ENCODE results near the gene GIPC3.
"Not testable (repeated sequence)": the region's sequence is repeated elsewhere in the genome, so short reads cannot be mapped to it uniquely, and the experiment has no call there.

Gene GIPC3

DNA sequence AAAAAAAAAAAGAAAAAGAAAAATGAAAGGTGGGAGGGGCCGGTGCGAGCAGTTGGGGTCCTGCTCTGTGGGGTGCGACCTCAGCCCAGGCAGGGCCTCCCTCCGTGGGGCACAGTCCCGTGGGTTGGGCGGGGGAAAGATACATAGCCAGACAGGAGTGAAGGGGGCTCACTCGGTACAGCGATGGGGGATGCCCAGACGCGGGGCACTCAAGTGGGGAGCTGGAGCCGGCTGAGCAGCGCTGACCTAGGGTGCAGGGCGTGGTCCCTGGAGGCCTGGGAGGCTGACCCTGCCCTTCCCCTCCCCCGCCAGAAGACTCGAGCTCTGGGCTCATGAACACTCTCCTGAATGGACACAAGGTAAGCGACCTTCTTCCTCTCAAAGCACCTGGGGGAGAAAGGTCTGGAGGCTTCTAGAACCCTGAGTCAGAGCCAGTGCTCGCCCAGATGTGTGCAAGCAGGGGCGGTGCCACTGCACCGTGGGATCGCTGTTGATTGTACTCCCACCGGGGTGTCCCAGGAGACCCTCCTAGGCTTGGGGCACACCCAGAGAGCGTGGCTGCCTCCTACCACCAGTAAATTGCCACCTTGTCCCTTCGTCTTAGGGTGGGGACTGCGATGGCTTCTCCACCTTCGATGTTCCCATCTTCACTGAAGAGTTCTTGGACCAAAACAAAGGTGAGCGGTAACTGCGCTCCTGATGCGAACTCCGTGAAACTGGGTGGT lies 9.2 kb upstream of the GIPC3 start:
- DNase-seq (ENCODE audit: low read depth in 3 of 3, low spot score in 1 of 3): no peak

DNA sequence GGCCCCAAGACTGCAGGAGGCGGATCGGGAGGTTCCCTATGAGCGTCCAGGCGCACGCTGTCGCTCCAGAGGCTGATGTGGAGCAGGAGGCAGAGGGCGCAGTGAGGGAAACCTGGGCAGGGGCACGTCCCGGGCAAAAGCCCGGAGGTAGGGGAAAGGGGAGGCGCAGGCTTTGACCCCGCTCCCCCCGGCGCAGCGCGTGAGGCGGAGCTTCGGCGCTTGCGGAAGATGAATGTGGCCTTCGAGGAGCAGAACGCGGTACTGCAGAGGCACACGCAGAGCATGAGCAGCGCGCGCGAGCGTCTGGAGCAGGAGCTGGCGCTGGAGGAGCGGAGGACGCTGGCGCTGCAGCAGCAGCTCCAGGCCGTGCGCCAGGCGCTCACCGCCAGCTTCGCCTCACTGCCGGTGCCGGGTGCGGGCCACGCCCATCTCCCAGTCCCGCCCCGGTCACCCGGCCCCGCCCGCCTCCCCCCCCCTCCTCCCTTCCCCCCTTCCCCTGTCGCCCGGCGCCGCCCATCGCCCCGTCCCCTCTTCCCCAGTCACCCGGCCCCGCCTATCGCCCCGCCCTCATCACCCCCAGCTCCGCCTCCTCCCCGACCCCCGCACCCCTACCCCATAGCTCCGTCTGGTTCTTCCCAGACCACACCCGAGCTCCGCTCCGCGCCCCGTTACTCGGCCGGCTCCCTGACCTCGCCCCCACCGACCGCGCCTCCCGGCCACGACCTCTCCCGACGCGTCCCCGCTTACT lies 8.4 kb upstream of the GIPC3 start:
- DNase-seq (ENCODE audit: low read depth in 3 of 3, low spot score in 1 of 3): no peak

DNA sequence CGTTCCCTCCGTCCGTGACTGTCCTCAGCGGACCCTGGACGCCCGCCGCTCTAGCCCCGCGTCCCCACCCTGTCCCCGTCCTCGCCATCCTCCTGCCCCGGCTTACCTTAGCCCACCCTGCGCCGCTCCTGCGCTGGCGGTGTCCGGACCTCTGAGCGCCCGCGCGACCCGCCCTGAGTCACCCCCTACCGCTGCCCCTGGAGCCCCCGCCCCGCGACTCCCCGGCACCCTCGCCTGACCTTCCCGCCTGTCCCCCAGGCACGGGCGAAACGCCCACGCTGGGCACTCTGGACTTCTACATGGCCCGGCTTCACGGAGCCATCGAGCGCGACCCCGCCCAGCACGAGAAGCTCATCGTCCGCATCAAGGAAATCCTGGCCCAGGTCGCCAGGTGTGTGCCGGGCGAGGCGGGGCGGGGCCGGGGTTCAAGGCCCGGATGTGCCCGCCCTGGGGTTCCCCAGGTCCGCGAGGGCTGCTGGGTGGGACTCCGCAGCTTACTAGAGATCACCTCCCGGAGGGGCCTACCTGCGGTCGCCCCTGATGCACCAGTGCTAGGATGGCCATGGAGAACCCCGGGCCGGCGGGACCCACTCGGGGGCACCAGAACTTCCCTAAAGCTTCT lies 7.4 kb upstream of the GIPC3 start:
- DNase-seq (ENCODE audit: low read depth in 3 of 3, low spot score in 1 of 3): no peak

DNA sequence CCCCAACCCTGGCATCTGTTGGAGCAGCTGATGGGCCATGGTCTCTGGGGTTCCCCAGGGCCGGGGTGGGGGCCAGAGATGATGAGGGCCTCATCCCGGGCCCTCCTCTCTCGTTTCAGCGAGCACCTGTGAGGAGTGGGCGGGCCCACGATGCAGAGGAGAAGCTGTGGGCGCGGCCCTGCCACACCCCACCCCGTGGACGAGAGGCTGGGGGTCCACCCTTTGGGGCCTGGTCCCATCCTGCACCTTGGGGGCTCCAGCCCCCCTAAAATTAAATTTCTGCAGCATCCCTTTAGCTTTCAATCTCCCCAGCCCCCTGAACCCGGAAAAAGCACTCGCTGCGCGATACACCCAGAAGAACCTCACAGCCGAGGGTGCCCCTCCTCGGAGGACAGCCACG lies 6.9 kb upstream of the GIPC3 start:
- DNase-seq (ENCODE audit: low read depth in 3 of 3, low spot score in 1 of 3): no peak

DNA sequence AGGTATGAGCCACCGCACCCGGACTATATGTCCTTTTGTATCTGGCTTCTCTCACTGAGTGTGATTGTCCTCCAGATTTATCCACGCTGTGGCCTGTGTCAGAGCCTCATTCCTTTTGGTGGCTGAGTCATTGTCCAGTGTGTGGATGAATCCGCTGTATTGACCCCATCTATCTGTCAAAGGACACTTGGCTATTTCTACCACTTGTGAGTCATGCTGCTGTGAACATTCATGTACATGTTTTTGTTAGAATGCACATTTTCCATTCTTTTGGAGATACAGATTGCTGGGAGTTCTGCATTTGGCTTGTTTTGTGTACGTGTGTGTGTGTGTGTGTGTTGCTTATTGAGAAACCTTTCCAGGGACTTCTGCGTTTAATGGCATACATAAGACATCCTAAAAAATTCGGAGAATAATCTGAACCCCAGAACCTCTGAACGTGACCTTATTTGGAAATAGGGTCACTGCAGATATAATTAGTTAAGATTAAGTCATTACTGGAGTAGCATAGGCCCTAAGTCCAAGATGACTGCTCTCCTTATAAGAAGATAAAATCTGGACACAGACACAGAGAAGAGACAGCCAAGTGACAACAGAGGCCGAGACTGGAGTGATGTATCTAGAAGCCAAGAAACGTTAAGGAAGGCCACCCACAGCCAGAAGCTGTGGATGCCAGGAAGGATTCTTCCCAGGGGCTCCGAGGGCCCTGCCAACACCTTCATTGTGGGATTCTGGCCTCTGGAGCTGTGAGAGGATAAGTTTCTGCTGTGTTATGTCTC lies 4.9 kb upstream of the GIPC3 start:
- DNase-seq (ENCODE audit: low read depth in 3 of 3, low spot score in 1 of 3): no peak

DNA sequence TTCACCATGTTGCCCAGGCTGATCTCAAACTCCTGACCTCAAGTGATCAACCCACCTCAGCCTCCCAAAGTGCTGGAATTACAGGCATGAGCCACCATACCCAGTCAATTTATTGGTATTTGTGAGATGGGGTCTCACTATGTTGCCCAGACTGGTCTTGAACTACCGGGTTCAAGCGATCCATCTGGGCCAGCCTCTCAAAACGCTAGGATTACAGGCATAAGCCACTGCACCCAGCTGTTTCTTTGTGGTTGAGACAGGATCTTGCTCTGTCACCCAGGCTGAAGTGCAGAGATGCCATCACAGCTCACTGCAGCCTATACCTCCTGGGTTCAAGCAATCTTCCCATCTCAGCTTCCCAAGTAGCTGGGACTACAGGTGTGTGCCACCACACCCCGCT lies 3.5 kb upstream of the GIPC3 start:
- not testable (repeated sequence) for DNase-seq (ENCODE audit: low read depth in 3 of 3, low spot score in 1 of 3)

DNA sequence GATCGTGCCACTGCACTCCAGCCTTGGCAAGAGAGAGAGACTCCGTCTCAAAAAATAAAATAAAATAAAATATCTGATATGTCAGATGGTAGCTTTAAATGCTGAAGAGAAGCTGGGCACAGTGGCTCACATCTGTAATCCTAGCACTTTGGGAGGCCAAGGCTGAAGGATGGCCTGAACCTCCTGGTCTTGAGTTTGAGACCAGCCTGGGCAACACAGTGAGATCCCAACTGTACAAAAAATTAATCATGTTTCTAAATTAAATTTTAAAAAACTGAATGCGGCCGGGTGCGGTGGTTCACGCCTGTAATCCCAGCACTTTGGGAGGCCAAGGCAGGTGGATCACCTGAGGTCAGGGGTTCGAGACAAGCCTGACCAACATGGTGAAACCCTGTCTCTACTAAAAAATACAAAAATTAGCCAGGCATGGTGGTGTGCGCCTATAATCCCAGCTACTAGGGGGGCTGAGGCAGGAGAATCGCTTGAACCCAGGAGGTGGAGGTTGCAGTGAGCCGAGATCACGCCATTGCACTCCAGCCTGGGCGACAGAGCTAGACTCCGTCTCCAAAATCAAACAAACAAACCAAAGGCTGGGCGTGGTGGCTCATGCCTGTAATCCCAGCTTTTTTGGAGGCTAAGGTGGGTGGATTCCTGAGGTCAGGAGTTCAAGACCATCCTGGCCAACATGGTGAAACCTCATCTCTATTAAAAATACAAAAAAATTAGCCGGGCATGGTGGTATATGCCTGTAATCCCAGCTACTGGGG lies 1.1 kb upstream of the GIPC3 start:
- DNase-seq (ENCODE audit: low read depth in 3 of 3, low spot score in 1 of 3): not testable (repeated sequence)

DNA sequence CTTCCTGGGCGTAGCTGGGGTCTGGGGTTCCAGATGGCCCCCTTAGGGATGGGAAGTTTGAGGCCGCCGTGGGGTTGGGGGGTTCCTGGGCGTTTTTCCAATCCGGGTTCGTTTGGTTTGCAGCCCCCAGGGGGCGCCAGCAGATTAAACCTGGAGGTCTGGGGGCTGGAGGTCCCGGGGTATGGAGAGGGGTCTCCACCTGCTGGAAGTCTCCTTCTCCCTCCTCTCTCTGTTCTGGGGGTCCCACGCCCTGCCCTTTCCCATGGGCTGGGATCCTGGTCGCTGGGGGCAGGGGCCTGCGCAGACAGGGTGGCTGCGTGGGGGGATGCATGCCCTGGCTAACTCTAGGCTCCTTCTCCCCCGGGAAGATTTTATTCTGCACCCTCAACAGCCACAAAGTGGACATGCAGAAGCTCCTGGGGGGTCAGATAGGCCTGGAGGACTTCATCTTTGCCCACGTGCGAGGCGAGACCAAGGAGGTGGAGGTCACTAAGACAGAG lies 899 bp downstream of the GIPC3 start:
- DNase-seq (ENCODE audit: low read depth in 3 of 3, low spot score in 1 of 3): peak in 1 of 3 donors; percentile 42

DNA sequence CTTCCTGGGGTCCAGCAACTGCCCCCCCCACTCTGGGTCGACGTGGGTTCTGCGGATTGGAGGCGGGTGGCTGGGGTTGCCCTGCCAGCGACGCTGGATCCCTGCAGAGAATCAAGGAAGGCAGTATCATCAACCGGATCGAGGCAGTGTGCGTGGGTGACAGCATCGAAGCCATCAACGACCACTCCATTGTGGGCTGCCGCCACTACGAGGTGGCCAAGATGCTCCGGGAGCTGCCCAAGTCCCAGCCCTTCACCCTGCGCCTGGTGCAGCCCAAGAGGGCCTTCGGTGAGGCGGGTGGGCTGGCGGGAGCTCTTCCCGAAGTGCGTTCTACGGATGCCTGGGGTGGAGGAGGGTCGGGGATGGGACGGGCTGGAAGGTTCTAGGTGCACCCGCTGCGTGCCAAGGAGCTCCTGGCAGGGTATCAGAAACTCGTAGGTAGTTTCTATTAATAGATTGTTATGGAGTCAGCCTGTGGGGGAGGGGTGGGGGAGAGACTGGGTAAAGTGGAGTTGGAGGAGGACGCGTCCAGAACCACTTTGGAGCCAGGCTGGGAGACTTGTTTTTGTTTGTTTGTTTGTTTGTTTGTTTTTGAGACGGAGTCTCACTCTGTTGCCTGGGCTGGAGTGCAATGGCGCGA lies 1.5 kb downstream of the GIPC3 start:
- no peak for DNase-seq (ENCODE audit: low read depth in 3 of 3, low spot score in 1 of 3)

DNA sequence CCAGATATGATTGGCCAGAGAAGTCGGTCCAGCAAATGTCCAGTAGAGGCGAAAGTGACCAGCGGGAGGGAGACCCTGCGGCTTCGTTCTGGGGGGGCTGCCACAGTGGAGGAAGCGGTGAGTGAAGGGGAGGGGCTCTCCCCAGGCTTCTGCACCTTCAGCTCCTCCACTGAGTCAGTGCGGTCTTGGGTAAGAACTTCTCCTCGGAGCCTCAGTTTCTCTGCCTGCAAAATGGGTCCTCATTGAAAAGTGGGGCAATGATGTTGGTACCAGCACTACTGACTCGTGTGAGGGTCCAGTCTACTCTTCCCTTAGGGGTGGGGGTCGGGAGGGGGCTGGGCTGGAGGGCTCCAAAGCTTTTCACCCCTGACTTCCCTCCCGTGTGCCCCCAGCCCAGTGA lies 4.2 kb downstream of the GIPC3 start:
- no peak for DNase-seq (ENCODE audit: low read depth in 3 of 3, low spot score in 1 of 3)

DNA sequence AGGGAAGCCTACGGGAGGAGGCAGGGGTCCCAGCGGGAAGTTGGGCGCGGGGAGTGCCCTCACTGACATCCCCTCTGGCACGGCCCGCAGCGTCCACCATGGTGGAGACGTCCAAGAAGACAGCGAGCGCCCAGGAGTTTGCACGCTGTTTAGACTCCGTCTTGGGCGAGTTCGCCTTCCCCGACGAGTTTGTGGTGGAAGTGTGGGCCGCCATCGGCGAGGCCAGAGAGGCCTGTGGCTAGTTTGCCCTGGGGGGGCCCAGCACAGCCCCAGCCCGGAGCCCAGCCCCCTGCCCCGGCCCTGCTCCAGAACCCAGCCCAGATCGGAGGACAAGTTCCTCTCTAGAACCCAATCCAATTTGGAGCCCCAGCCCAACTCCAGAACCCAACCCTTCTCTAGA lies 4.7 kb downstream of the GIPC3 start:
- no peak for DNase-seq (ENCODE audit: low read depth in 3 of 3, low spot score in 1 of 3)

DNA sequence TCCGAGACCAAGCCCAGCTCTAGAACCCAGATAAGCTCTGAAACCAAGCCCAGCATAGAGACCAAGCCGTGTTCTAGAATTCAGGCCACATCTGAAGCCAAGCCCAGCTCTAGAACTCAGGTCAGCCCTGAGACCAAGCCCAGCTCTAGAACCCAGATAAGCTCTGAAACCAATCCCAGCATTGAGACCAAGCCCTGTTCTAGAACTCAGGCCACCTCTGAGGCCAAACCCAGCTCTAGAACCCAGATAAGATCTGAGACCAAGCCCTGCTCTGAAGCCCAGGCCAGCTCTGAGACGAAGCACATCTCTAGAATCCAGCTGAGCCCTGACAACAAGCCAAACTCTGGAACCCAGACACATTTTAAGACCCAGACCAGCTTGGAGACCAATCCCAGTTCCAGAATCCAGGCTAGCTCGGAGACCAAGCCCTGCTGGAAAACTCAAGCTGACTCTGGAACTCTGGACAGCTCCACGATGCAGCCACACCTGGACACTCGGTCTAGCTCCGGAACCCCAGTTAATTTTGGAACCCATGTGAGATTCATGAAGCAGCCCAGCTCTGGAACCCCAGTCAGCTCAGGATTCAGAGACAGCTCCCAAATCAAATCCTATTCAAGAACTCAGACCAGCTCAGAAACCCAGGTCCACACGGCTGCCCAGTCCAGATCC lies 5.8 kb downstream of the GIPC3 start:
- DNase-seq (ENCODE audit: low read depth in 3 of 3, low spot score in 1 of 3): no peak

DNA sequence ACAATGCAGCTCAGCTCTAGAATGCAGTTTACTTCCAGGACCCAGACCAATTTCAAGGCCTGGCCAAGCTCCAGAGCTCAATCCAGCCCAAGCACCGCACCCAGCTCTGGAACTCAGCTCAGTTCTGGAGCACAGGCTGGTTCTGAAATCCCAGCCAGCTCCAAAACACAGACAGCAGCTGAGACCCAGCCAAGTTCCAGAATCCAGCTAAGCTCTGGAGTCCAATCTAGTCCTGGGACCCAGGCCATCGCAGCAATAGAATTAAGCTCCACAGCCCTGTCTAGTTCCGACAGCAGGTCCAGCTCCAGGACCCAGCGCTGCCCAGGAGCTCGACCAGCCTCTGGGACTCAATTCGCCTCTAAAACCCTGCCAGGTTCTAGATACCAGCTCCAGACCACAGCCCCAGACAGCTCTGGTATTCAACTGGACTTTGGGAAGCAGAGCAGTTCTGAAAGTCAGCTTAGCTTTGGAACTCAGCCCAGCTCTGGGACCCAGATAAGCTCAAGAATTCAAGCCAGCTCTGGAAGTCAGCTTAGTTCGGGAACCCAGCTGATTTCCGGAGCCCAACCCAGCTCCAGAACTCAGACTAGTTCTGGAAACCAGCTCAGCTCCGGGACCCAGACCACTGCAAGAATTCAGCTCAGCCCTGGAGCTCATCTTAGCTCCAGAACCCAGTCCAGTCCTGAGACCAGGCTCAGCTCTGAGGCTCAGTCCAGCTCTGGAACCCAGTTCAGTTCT lies 6.8 kb downstream of the GIPC3 start:
- no peak for DNase-seq (ENCODE audit: low read depth in 3 of 3, low spot score in 1 of 3)

DNA sequence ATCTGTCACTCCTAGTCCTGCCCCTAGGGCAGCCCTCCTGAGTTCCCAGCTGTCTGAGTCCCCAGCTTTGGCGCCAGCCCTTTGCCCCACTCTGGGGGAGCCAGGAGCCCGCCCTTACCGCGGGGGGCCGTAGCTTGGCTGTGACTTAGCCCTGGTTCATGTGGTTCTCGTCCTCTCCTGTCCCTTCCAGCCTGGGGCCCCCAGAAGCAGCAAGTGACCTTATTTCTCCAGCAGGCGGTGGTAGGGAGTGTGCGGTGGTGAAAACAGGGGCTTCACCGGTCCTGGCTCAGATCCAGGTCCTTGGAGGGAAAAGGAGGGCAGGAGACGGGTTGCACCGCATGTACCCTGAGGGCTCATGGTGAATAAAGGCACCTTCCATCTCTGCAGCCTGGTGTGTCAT lies 7.9 kb downstream of the GIPC3 start:
- DNase-seq (ENCODE audit: low read depth in 3 of 3, low spot score in 1 of 3): no peak

DNA sequence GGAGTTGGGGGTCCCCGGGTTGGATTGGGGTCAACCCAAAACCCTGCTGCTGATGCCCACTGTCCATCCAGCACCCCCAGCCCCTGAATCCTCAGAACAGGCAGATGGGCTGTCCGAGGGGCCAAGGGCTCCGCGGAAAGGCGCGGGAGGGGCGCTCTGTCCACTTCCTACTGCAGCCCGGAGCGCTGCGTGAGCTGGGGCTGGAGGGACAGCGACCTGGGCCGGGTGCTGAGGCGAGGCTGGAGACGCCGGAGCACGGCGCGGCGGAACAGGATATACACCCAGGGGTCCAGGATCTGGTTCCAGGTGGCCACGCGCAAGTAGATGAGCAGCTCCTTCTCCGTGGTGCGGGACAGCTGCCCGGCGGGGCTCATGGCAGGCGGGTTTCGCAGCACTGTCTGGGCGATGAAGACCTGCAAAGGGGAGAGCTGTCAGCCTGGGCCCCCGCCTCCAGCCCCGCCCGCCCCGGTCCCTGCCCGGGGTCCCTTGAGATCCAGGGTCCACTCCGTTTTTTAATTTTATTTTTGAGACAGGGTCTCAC lies 10.3 kb downstream of the GIPC3 start:
- DNase-seq (ENCODE audit: low read depth in 3 of 3, low spot score in 1 of 3): no peak

DNA sequence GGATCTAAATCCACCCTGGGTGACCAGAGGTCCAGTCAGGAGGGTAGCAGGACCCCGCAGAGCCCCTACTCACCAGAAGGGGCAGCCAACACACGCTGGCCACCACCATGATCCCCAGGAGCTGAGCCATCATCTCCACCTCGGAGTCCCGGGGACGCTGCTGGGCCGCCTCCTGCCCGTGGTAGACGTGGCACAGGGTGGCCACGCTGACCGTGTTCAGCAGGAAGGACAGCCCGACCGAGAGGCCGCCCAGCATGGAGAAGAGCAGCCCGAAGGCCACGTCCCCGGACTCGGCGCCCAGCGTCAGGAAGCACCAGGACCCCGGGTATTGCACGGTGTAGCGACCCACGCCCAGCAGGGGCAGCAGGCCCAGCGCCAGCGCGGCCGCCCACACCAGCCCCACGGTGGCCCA lies 14.5 kb downstream of the GIPC3 start:
- no peak for DNase-seq (ENCODE audit: low read depth in 3 of 3, low spot score in 1 of 3)

DNA sequence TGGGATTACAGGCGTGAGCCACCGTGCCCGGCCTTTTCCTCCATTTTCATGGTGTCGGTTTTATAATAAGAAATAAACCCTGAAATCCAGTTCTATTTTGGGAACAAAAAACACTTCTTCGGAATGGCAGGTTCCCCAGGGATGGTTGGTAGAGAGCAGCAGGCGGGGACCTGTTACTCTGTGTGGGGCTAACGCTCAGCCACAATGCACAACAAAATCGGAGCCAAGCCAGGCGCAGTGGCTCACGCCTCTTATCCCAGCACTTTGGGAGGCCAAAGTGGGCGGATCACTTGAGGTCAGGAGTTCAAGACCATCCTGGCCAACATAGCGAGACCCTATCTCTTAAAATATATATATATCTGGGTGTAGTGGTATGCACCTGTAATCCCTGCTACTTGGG lies 15.7 kb downstream of the GIPC3 start:
- no peak for DNase-seq (ENCODE audit: low read depth in 3 of 3, low spot score in 1 of 3)

DNA sequence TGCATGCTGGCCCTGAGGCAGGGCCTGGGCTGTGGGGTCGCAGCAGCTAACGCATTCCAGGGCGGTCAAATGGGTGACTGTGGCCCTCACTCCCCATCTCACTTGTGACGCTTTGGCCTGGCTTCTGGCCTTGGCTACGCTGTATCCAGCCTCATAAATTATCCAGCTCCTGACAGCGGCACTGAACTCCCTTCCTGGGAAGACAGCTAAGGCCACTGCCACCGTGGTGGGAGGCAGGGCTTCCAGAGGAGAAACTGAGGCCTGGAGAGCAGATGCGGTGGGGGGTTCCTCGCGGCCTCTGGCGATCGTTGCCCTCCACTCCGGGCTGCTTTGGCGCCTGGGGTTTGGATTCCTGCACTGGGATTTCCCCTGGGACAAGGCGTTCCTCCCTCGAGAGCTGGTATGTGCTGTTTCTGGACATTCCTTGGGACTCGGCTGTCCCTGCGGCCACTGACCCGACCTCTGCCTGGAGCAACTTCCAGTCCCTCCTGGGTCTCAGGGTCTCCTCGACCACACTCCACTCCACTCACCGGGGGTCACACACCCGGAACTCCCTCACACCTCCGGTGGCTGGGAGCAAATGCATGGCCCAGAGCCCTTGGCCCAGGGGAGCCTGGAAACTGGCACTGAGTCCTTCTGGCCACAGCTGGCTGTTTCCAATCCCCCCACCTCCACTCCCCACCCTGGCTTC lies 18.0 kb downstream of the GIPC3 start:
- DNase-seq (ENCODE audit: low read depth in 3 of 3, low spot score in 1 of 3): no peak
